ENCODE results near the gene SPOCK2.
"Not testable (repeated sequence)": the region's sequence is repeated elsewhere in the genome, so short reads cannot be mapped to it uniquely, and the experiment has no call there.

Gene SPOCK2

GRCh38 chr10:72037811-72038210, 50.5 kb downstream of the SPOCK2 start:
- no peaks in the 10 kb centered on the region for H3K4me1 ChIP-seq (ENCODE audit: control insufficient read depth, insufficient read depth, low read length)
- no peaks in the 10 kb centered on the region for H3K27me3 ChIP-seq (ENCODE audit: control insufficient read depth, insufficient read depth, low read length)
- H3K9ac ChIP-seq (ENCODE audit: low read depth, low read length): no peak overlapping the region
- H3K9me3 ChIP-seq (ENCODE audit: control insufficient read depth, insufficient read depth, low read length): no peaks in the 10 kb centered on the region
- H3K4me3 ChIP-seq (ENCODE audit: low read depth, low read length): no peak overlapping the region
- H3K36me3 ChIP-seq (ENCODE audit: control insufficient read depth, insufficient read depth, low read length): no peaks in the 10 kb centered on the region

DNA sequence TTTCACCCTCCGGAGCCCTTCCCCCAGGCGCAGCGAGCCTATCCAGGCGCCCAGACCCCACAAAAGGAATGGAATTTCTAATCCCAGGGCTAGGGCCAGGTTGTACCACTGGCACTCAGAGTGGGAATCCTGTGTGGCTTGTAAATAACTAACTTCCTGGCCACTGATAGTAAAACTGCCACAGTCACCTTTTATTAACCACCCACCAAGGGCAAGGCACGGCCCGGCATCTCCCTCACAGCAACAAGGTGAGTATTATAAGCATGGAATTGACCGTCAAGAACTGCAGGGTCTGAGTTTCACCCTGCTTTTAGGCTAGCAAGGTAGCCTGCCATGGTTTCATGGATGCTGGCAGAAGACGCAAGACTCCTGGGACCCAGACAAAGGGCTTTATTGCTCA, 51.1 kb downstream of the SPOCK2 start:
- no peaks in the 10 kb centered on the region for H3K36me3 ChIP-seq (ENCODE audit: control insufficient read depth, insufficient read depth, low read length)
- no peaks in the 10 kb centered on the region for H3K4me1 ChIP-seq (ENCODE audit: control insufficient read depth, insufficient read depth, low read length)
- no peaks in the 10 kb centered on the region for H3K9me3 ChIP-seq (ENCODE audit: control insufficient read depth, insufficient read depth, low read length)
- H3K27me3 ChIP-seq (ENCODE audit: control insufficient read depth, insufficient read depth, low read length): no peaks in the 10 kb centered on the region
- H3K4me3 ChIP-seq (ENCODE audit: low read depth, low read length): no peak overlapping the region
- no peak overlapping the region for H3K9ac ChIP-seq (ENCODE audit: low read depth, low read length)

- Histone ChIP-seq H3K27me3 (ENCODE audit: control insufficient read depth, insufficient read depth, low read length) (no peaks in the 10 kb centered on the region), H3K36me3 (ENCODE audit: control insufficient read depth, insufficient read depth, low read length) (no peaks in the 10 kb centered on the region), H3K4me3 (ENCODE audit: low read depth, low read length) (no peak overlapping the region), H3K4me1 (ENCODE audit: control insufficient read depth, insufficient read depth, low read length) (no peaks in the 10 kb centered on the region), H3K9me3 (ENCODE audit: control insufficient read depth, insufficient read depth, low read length) (no peaks in the 10 kb centered on the region), H3K9ac (ENCODE audit: low read depth, low read length) (no peak overlapping the region)
These were observed 53.0 kb downstream of the SPOCK2 start for GRCh38 chr10:72035252-72035887.

- no peaks in the 10 kb centered on the region for H3K27me3 ChIP-seq (ENCODE audit: control insufficient read depth, insufficient read depth, low read length)
- no peaks in the 10 kb centered on the region for H3K4me1 ChIP-seq (ENCODE audit: control insufficient read depth, insufficient read depth, low read length)
- no peak overlapping the region for H3K4me3 ChIP-seq (ENCODE audit: low read depth, low read length)
- no peak overlapping the region for H3K9ac ChIP-seq (ENCODE audit: low read depth, low read length)
- H3K9me3 ChIP-seq (ENCODE audit: control insufficient read depth, insufficient read depth, low read length): no peaks in the 10 kb centered on the region
- no peaks in the 10 kb centered on the region for H3K36me3 ChIP-seq (ENCODE audit: control insufficient read depth, insufficient read depth, low read length)
These were observed 53.6 kb downstream of the SPOCK2 start for GRCh38 chr10:72034761-72035160.

GRCh38 chr10:72034040-72034499, 54.3 kb downstream of the SPOCK2 start:
- Histone ChIP-seq H3K9ac (ENCODE audit: low read depth, low read length) (no peak overlapping the region), H3K9me3 (ENCODE audit: control insufficient read depth, insufficient read depth, low read length) (no peaks in the 10 kb centered on the region), H3K4me3 (ENCODE audit: low read depth, low read length) (no peak overlapping the region), H3K27me3 (ENCODE audit: control insufficient read depth, insufficient read depth, low read length) (no peaks in the 10 kb centered on the region), H3K36me3 (ENCODE audit: control insufficient read depth, insufficient read depth, low read length) (no peaks in the 10 kb centered on the region), H3K4me1 (ENCODE audit: control insufficient read depth, insufficient read depth, low read length) (no peaks in the 10 kb centered on the region)

- H3K9me3 ChIP-seq (ENCODE audit: control insufficient read depth, insufficient read depth, low read length); H3K4me1 ChIP-seq (ENCODE audit: control insufficient read depth, insufficient read depth, low read length); H3K4me3 ChIP-seq (ENCODE audit: low read depth, low read length); H3K27me3 ChIP-seq (ENCODE audit: control insufficient read depth, insufficient read depth, low read length); H3K36me3 ChIP-seq (ENCODE audit: control insufficient read depth, insufficient read depth, low read length); H3K9ac ChIP-seq (ENCODE audit: low read depth, low read length): not testable (repeated sequence)
These were observed 55.8 kb downstream of the SPOCK2 start for GRCh38 chr10:72032409-72033162.

DNA sequence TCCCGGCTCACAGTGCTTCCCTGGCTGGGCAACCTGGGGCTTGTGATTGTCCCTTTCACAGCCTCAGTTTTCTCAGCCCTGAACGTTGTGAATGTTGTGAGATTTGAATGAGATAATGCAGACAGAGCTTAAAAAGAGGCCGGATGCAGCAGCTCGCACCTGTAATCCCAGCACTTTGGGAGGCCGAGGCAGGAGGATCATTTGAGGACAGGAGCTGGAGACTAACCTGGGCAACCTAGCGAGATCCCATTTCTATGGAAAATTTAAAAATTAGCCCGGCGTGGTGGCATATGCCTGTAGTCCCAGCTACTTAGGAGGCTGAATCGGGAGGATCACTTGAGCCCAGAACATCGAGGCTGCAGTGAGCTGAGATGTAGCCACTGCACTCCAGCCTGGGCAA, 56.6 kb downstream of the SPOCK2 start:
- Histone ChIP-seq H3K9ac (ENCODE audit: low read depth, low read length) (no peak overlapping the region), H3K9me3 (ENCODE audit: control insufficient read depth, insufficient read depth, low read length) (no peaks in the 10 kb centered on the region), H3K4me1 (ENCODE audit: control insufficient read depth, insufficient read depth, low read length) (no peaks in the 10 kb centered on the region), H3K4me3 (ENCODE audit: low read depth, low read length) (no peak overlapping the region), H3K36me3 (ENCODE audit: control insufficient read depth, insufficient read depth, low read length) (no peaks in the 10 kb centered on the region), H3K27me3 (ENCODE audit: control insufficient read depth, insufficient read depth, low read length) (no peaks in the 10 kb centered on the region)

DNA sequence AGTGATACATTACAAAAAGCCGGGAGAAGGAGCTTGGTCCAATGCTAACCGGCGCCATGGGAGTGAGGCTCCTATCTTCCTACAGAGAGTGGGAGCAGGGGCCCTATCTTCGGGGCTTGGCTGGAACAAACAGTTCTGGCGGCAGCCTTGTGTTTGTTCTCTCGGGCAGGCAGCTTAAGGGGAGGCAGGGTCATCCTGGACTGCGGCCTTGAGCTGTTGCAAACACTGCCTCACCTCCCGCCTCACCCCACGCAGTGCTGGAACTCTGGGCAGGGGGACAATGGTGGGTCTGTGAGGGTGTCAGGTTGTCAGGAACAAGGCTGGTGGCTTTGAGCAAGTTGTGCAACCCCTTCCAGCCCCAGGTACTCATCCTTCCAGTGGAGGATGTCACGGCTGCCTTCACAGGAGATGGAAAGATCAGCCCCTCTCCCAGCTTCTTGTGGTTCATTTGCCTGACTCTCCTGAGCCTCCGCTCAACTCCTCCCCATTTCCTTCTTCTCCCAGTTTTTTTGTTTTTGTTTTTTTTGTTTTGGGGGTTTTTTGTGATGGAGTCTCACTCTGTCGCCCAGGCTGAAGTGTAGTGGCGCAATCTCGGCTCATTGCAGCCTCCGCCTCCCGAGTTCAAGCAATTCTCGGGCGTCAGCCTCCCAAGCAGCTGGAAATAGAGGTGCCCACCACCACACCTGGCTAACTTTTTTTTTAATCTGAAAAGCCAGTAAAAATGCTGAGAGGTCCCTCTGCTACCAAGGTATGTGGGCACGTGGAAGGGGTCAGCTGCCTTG, 57.4 kb downstream of the SPOCK2 start:
- Histone ChIP-seq H3K9me3 (ENCODE audit: control insufficient read depth, insufficient read depth, low read length) (no peaks in the 10 kb centered on the region), H3K27me3 (ENCODE audit: control insufficient read depth, insufficient read depth, low read length) (no peaks in the 10 kb centered on the region), H3K4me3 (ENCODE audit: low read depth, low read length) (no peak overlapping the region), H3K36me3 (ENCODE audit: control insufficient read depth, insufficient read depth, low read length) (no peaks in the 10 kb centered on the region), H3K9ac (ENCODE audit: low read depth, low read length) (no peak overlapping the region), H3K4me1 (ENCODE audit: control insufficient read depth, insufficient read depth, low read length) (no peaks in the 10 kb centered on the region)

DNA sequence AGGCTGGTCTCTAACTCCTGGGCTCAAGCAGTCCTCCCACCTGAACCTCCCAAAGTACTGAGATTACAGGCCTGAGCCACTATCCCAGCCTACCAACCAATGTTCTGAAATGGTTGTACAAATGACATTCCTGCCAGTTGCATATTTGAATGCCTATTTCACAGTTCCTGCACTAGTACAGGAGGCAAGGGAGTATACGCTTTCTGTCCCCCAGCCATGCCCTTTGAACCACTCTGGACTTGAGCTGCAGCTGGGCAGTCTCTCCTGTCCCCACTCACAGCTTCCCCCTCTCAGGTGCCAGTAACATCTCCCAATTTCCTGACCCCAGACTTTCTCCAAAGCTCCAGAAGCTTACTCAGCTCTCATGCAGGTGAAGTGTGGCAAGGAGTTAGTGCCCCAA, 58.9 kb downstream of the SPOCK2 start:
- no peaks in the 10 kb centered on the region for H3K4me1 ChIP-seq (ENCODE audit: control insufficient read depth, insufficient read depth, low read length)
- no peaks in the 10 kb centered on the region for H3K36me3 ChIP-seq (ENCODE audit: control insufficient read depth, insufficient read depth, low read length)
- H3K9me3 ChIP-seq (ENCODE audit: control insufficient read depth, insufficient read depth, low read length): no peaks in the 10 kb centered on the region
- no peak overlapping the region for H3K4me3 ChIP-seq (ENCODE audit: low read depth, low read length)
- H3K27me3 ChIP-seq (ENCODE audit: control insufficient read depth, insufficient read depth, low read length): no peaks in the 10 kb centered on the region
- no peak overlapping the region for H3K9ac ChIP-seq (ENCODE audit: low read depth, low read length)

GRCh38 chr10:72027498-72027897, 60.9 kb downstream of the SPOCK2 start:
- no peaks in the 10 kb centered on the region for H3K4me1 ChIP-seq (ENCODE audit: control insufficient read depth, insufficient read depth, low read length)
- no peaks in the 10 kb centered on the region for H3K36me3 ChIP-seq (ENCODE audit: control insufficient read depth, insufficient read depth, low read length)
- no peak overlapping the region for H3K9ac ChIP-seq (ENCODE audit: low read depth, low read length)
- H3K4me3 ChIP-seq (ENCODE audit: low read depth, low read length): no peak overlapping the region
- no peaks in the 10 kb centered on the region for H3K27me3 ChIP-seq (ENCODE audit: control insufficient read depth, insufficient read depth, low read length)
- no peaks in the 10 kb centered on the region for H3K9me3 ChIP-seq (ENCODE audit: control insufficient read depth, insufficient read depth, low read length)

GRCh38 chr10:72026278-72027111, 61.9 kb downstream of the SPOCK2 start:
- H3K4me3 ChIP-seq (ENCODE audit: low read depth, low read length): no peak overlapping the region
- no peaks in the 10 kb centered on the region for H3K27me3 ChIP-seq (ENCODE audit: control insufficient read depth, insufficient read depth, low read length)
- H3K36me3 ChIP-seq (ENCODE audit: control insufficient read depth, insufficient read depth, low read length): no peaks in the 10 kb centered on the region
- H3K4me1 ChIP-seq (ENCODE audit: control insufficient read depth, insufficient read depth, low read length): no peaks in the 10 kb centered on the region
- H3K9me3 ChIP-seq (ENCODE audit: control insufficient read depth, insufficient read depth, low read length): no peaks in the 10 kb centered on the region
- no peak overlapping the region for H3K9ac ChIP-seq (ENCODE audit: low read depth, low read length)
